ENCODE measurements around the gene GPC6.
"Not testable (repeated sequence)": the region's sequence is repeated elsewhere in the genome, so short reads cannot be mapped to it uniquely, and the experiment has no call there.

Gene GPC6

GRCh38 chr13:94204163-94204562 is 977.6 kb downstream of the GPC6 start:
- H3K4me1 ChIP-seq (ENCODE audit: low read length): no peaks in the 10 kb centered on the region
- no peak overlapping the region for H3K27ac ChIP-seq (ENCODE audit: low read length)
- no peaks in the 10 kb centered on the region for H4K20me1 ChIP-seq (ENCODE audit: insufficient read depth, low read length)
- H3K36me3 ChIP-seq (replicated peaks; ENCODE audit: low read depth, low read length): no peaks in the 10 kb centered on the region
- no peak overlapping the region for H2AFZ ChIP-seq (ENCODE audit: low read depth, low read length)
- H3K9ac ChIP-seq (ENCODE audit: low read length): no peak overlapping the region
- no peaks in the 10 kb centered on the region for H3K27me3 ChIP-seq (ENCODE audit: low read depth, low read length)
- no peaks in the 10 kb centered on the region for H3K79me2 ChIP-seq (ENCODE audit: low read length)
- no peaks in the 10 kb centered on the region for H3K9me3 ChIP-seq (ENCODE audit: insufficient read depth, low read length)
- no peak overlapping the region for H3K4me2 ChIP-seq (ENCODE audit: low read length)
- H3K4me3 ChIP-seq (ENCODE audit: low read length): no peak overlapping the region
- TF ChIP-seq, protein P1, sequence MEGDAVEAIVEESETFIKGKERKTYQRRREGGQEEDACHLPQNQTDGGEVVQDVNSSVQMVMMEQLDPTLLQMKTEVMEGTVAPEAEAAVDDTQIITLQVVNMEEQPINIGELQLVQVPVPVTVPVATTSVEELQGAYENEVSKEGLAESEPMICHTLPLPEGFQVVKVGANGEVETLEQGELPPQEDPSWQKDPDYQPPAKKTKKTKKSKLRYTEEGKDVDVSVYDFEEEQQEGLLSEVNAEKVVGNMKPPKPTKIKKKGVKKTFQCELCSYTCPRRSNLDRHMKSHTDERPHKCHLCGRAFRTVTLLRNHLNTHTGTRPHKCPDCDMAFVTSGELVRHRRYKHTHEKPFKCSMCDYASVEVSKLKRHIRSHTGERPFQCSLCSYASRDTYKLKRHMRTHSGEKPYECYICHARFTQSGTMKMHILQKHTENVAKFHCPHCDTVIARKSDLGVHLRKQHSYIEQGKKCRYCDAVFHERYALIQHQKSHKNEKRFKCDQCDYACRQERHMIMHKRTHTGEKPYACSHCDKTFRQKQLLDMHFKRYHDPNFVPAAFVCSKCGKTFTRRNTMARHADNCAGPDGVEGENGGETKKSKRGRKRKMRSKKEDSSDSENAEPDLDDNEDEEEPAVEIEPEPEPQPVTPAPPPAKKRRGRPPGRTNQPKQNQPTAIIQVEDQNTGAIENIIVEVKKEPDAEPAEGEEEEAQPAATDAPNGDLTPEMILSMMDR (IDR thresholded peaks at IDR 0.05; ENCODE audit: low read depth, low read length): no peak
- no peak for TF ChIP-seq EZH2phosphoT487 (IDR thresholded peaks at IDR 0.05; ENCODE audit: low read depth)

DNA sequence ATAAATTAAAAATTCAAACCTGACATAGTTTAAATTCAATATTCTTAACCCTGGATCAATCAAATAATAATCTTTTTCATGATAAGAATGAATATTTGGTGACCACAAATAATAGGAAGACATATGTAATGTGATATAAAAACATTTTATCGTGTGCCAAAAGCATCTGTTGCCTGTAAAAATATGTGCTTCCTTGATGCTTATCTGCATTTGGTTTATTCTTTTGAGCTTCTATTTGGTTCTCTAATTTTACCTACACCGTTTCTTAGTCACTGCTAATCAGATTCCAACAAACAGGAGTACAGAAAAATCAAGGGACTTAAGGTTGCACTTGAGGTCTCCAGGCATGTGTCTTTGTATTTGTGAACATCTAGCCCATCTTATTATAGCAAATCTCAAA is 978.3 kb downstream of the GPC6 start:
- H3K27me3 ChIP-seq (ENCODE audit: low read depth, low read length): no peaks in the 10 kb centered on the region
- no peak overlapping the region for H3K27ac ChIP-seq (ENCODE audit: low read length)
- H3K9ac ChIP-seq (ENCODE audit: low read length): no peak overlapping the region
- no peaks in the 10 kb centered on the region for H4K20me1 ChIP-seq (ENCODE audit: insufficient read depth, low read length)
- no peaks in the 10 kb centered on the region for H3K36me3 ChIP-seq (replicated peaks; ENCODE audit: low read depth, low read length)
- peak overlapping the region; percentile 15; the same call in 1 of the 2 replicates for H2AFZ ChIP-seq (ENCODE audit: low read depth, low read length)
- no peaks in the 10 kb centered on the region for H3K9me3 ChIP-seq (ENCODE audit: insufficient read depth, low read length)
- TF ChIP-seq, protein P1 (IDR thresholded peaks at IDR 0.05; ENCODE audit: low read depth, low read length): no peak
- TF ChIP-seq EZH2phosphoT487 (IDR thresholded peaks at IDR 0.05; ENCODE audit: low read depth): no peak
- H3K4me3 ChIP-seq (ENCODE audit: low read length): no peak overlapping the region
- H3K4me1 ChIP-seq (ENCODE audit: low read length): no peaks in the 10 kb centered on the region
- no peaks in the 10 kb centered on the region for H3K79me2 ChIP-seq (ENCODE audit: low read length)
- H3K4me2 ChIP-seq (ENCODE audit: low read length): no peak overlapping the region

DNA sequence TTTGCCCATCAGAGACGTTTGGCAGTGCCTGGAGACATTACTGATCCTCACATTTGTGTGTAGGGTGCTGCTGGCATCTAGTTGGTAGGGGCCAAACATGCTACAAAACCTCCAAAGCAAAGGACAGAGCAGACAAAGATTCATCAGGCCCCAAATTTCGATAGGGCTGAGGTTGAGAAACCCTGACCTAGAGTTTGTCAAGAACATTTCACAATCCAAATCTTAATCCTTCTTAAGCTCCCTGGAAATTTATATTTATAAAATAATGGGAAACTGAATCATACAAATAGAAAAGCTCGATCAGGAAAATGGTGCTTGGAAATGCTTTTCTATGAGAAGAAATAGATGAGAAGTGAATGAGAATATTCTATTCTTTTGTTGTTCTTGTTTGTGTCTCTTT is 979.3 kb downstream of the GPC6 start:
- TF ChIP-seq, protein P1 (IDR thresholded peaks at IDR 0.05; ENCODE audit: low read depth, low read length): no peak
- TF ChIP-seq EZH2phosphoT487 (IDR thresholded peaks at IDR 0.05; ENCODE audit: low read depth): no peak
- Histone ChIP-seq H4K20me1 (ENCODE audit: insufficient read depth, low read length) (no peaks in the 10 kb centered on the region), H2AFZ (ENCODE audit: low read depth, low read length) (no peak overlapping the region)

GRCh38 chr13:94209117-94209516 is 982.5 kb downstream of the GPC6 start:
- Histone ChIP-seq H3K27ac (ENCODE audit: low read length) (no peak overlapping the region), H3K4me1 (ENCODE audit: low read length) (no peaks in the 10 kb centered on the region), H3K9ac (ENCODE audit: low read length) (no peak overlapping the region), H3K27me3 (ENCODE audit: low read depth, low read length) (no peaks in the 10 kb centered on the region), H3K4me3 (ENCODE audit: low read length) (no peak overlapping the region), H3K4me2 (ENCODE audit: low read length) (no peak overlapping the region), H4K20me1 (ENCODE audit: insufficient read depth, low read length) (no peaks in the 10 kb centered on the region), H3K36me3 (replicated peaks; ENCODE audit: low read depth, low read length) (no peaks in the 10 kb centered on the region), H3K9me3 (ENCODE audit: insufficient read depth, low read length) (no peaks in the 10 kb centered on the region), H3K79me2 (ENCODE audit: low read length) (no peaks in the 10 kb centered on the region), H2AFZ (ENCODE audit: low read depth, low read length) (no peak overlapping the region)
- TF ChIP-seq, protein P1 (IDR thresholded peaks at IDR 0.05; ENCODE audit: low read depth, low read length): no peak
- no peak for TF ChIP-seq EZH2phosphoT487 (IDR thresholded peaks at IDR 0.05; ENCODE audit: low read depth)

More for the DNA sequence above, 979.3 kb downstream of the GPC6 start:
- no peaks in the 10 kb centered on the region for H3K9me3 ChIP-seq (ENCODE audit: insufficient read depth, low read length)
- no peak overlapping the region for H3K9ac ChIP-seq (ENCODE audit: low read length)
- H3K36me3 ChIP-seq (replicated peaks; ENCODE audit: low read depth, low read length): no peaks in the 10 kb centered on the region
- no peak overlapping the region for H3K27ac ChIP-seq (ENCODE audit: low read length)
- no peak overlapping the region for H3K4me2 ChIP-seq (ENCODE audit: low read length)
- H3K4me1 ChIP-seq (ENCODE audit: low read length): no peaks in the 10 kb centered on the region
- no peak overlapping the region for H3K4me3 ChIP-seq (ENCODE audit: low read length)
- H3K79me2 ChIP-seq (ENCODE audit: low read length): no peaks in the 10 kb centered on the region
- H3K27me3 ChIP-seq (ENCODE audit: low read depth, low read length): no peaks in the 10 kb centered on the region

GRCh38 chr13:94209913-94210312 is 983.3 kb downstream of the GPC6 start:
- H2AFZ ChIP-seq (ENCODE audit: low read depth, low read length); H3K4me2 ChIP-seq (ENCODE audit: low read length); H3K9me3 ChIP-seq (ENCODE audit: insufficient read depth, low read length); H3K79me2 ChIP-seq (ENCODE audit: low read length); H3K4me1 ChIP-seq (ENCODE audit: low read length); H3K4me3 ChIP-seq (ENCODE audit: low read length); H3K27ac ChIP-seq (ENCODE audit: low read length); H3K36me3 ChIP-seq (replicated peaks; ENCODE audit: low read depth, low read length); H3K9ac ChIP-seq (ENCODE audit: low read length); H3K27me3 ChIP-seq (ENCODE audit: low read depth, low read length); H4K20me1 ChIP-seq (ENCODE audit: insufficient read depth, low read length): not testable (repeated sequence)
